ENCODE results near the gene RAB1B.

Gene RAB1B

GRCh38 chr11:66230978-66231377, 37.5 kb upstream of the RAB1B start:
- DNase-seq (ENCODE audit: low read depth) = no peak
- TF ChIP-seq CTCF (conservative IDR thresholded peaks at IDR 0.05; ENCODE audit: low read length) = no peak
- H3K4me3 ChIP-seq (ENCODE audit: low read length) = no peak overlapping the region

- H3K4me3 ChIP-seq (ENCODE audit: low read length) = no peak overlapping the region
Observed at GRCh38 chr11:66231561-66231960, 36.9 kb upstream of the RAB1B start.

GRCh38 chr11:66232769-66233168, 35.7 kb upstream of the RAB1B start:
- H3K4me3 ChIP-seq (ENCODE audit: low read length) = no peak overlapping the region
- DNase-seq (ENCODE audit: low read depth) = no peak
- no peak for TF ChIP-seq CTCF (conservative IDR thresholded peaks at IDR 0.05; ENCODE audit: low read length)

More at GRCh38 chr11:66231561-66231960, 36.9 kb upstream of the RAB1B start:
- no peak for DNase-seq (ENCODE audit: low read depth)
- no peak for TF ChIP-seq CTCF (conservative IDR thresholded peaks at IDR 0.05; ENCODE audit: low read length)

DNA sequence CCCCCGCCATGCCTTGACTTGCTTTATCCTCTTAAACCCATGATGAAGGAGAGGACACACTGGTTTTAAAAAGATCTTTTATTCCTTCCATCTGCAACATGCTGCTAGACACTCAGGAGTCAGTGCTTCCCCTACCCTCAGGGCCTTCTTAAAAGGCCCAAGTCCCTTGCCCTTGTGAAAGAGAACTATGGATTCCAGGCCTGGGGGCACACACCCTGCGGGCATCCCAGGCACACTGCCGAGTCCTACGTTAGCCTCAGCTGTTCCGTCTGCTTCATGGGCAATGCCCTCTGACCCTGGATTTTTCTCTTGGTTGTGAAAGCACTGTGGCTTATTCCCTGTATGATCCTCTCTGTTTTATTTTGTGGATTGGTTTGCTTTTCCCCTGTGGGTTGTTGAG, 35.1 kb upstream of the RAB1B start:
- H3K4me3 ChIP-seq (ENCODE audit: low read length) = no peak overlapping the region
- no peak for TF ChIP-seq CTCF (conservative IDR thresholded peaks at IDR 0.05; ENCODE audit: low read length)
- DNase-seq (ENCODE audit: low read depth) = no peak

DNA sequence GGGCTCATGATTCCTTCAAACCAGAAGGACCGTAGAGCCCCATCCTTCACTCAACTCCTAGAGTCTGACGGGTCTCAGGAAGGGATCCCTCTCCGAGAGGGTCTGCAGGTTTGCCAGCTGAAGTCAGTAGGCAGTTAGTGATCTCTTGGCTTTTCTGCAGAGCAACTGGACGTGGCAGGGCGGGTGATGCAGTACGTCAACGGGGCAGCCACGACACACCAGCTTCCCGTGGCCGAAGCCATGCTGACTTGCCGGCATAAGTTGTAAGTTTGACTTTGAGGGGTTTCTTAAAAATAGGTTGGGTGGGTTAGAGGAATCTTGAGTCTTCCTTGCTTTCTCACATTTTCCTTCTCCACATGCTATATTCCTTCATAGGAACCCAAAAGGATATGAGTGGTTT, 33.3 kb upstream of the RAB1B start:
- DNase-seq (ENCODE audit: low read depth) = no peak
- no peak overlapping the region for H3K4me3 ChIP-seq (ENCODE audit: low read length)
- no peak for TF ChIP-seq CTCF (conservative IDR thresholded peaks at IDR 0.05; ENCODE audit: low read length)

- no peak for DNase-seq (ENCODE audit: low read depth)
- no peak for TF ChIP-seq CTCF (conservative IDR thresholded peaks at IDR 0.05; ENCODE audit: low read length)
Observed at GRCh38 chr11:66237867-66238266, 30.6 kb upstream of the RAB1B start.

GRCh38 chr11:66238786-66239413, 29.5 kb upstream of the RAB1B start:
- no peak for DNase-seq (ENCODE audit: low read depth)
- H3K4me3 ChIP-seq (ENCODE audit: low read length) = no peak overlapping the region
- TF ChIP-seq CTCF (conservative IDR thresholded peaks at IDR 0.05; ENCODE audit: low read length) = no peak

More at GRCh38 chr11:66237867-66238266, 30.6 kb upstream of the RAB1B start:
- H3K4me3 ChIP-seq (ENCODE audit: low read length) = no peak overlapping the region

Measured in AG10803 (cell line).